Measurements from ENCODE around the gene RYR3.

Gene RYR3

DNA sequence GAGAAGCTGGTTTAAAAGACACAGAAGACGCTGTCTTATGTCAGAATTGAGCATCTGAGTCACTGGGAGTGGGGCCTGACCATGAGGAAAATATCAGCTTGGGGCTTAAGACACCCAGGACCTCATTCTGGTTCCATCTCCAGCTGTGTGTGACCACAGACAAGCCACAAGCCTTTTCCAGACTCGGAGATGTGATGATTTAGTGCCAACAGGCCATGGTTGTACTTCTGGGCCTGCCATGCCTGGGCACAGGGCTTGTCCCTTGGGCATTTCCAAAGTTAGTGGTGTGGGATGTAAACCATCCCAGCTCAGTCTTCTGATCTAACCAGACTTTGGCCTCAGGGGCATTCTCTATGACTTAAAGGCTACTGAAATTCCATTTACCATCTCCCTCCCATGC, 269.8 kb downstream of the RYR3 start:
- no peak overlapping the region for H3K27ac ChIP-seq (ENCODE audit: low read length)
- H3K4me2 ChIP-seq (ENCODE audit: low read length): no peak overlapping the region
- H3K9me3 ChIP-seq (ENCODE audit: insufficient read depth, low read length): no peaks in the 10 kb centered on the region
- H3K36me3 ChIP-seq (replicated peaks; ENCODE audit: low read depth, low read length): no peaks in the 10 kb centered on the region
- no peak for TF ChIP-seq EZH2phosphoT487 (IDR thresholded peaks at IDR 0.05; ENCODE audit: low read depth)
- TF ChIP-seq, protein P1, sequence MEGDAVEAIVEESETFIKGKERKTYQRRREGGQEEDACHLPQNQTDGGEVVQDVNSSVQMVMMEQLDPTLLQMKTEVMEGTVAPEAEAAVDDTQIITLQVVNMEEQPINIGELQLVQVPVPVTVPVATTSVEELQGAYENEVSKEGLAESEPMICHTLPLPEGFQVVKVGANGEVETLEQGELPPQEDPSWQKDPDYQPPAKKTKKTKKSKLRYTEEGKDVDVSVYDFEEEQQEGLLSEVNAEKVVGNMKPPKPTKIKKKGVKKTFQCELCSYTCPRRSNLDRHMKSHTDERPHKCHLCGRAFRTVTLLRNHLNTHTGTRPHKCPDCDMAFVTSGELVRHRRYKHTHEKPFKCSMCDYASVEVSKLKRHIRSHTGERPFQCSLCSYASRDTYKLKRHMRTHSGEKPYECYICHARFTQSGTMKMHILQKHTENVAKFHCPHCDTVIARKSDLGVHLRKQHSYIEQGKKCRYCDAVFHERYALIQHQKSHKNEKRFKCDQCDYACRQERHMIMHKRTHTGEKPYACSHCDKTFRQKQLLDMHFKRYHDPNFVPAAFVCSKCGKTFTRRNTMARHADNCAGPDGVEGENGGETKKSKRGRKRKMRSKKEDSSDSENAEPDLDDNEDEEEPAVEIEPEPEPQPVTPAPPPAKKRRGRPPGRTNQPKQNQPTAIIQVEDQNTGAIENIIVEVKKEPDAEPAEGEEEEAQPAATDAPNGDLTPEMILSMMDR (IDR thresholded peaks at IDR 0.05; ENCODE audit: low read depth, low read length): no peak
- no peak overlapping the region for H3K4me3 ChIP-seq (ENCODE audit: low read length)
- no peak overlapping the region for H3K9ac ChIP-seq (ENCODE audit: low read length)
- H3K27me3 ChIP-seq (ENCODE audit: low read depth, low read length): no peaks in the 10 kb centered on the region
- no peaks in the 10 kb centered on the region for H3K4me1 ChIP-seq (ENCODE audit: low read length)
- no peak overlapping the region for H2AFZ ChIP-seq (ENCODE audit: low read depth, low read length)
- H4K20me1 ChIP-seq (ENCODE audit: insufficient read depth, low read length): no peaks in the 10 kb centered on the region
- no peaks in the 10 kb centered on the region for H3K79me2 ChIP-seq (ENCODE audit: low read length)

DNA sequence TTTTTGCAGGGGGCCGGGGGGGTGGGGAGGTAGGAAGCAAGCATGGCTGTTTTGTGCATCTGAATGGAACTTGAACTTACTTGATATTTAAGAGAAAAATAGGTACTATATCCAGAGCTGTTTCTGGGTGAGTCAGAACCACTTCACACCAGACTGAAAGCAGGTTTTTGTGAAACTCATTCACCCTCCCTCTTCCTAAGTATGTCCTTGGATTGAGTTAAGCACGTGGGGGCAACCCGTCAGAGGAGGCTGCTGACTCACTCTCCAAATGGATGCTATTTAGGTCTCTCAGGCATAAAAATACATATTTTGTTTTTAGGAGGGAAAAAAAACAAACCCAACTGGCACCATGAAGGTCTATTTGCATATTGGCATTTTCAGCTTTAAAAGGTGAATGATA, 270.3 kb downstream of the RYR3 start:
- Histone ChIP-seq H3K79me2 (ENCODE audit: low read length) (no peaks in the 10 kb centered on the region), H3K27me3 (ENCODE audit: low read depth, low read length) (no peaks in the 10 kb centered on the region), H3K4me1 (ENCODE audit: low read length) (no peaks in the 10 kb centered on the region), H3K9ac (ENCODE audit: low read length) (no peak overlapping the region), H3K27ac (ENCODE audit: low read length) (no peak overlapping the region), H2AFZ (ENCODE audit: low read depth, low read length) (no peak overlapping the region), H3K4me2 (ENCODE audit: low read length) (no peak overlapping the region), H3K9me3 (ENCODE audit: insufficient read depth, low read length) (no peaks in the 10 kb centered on the region), H3K4me3 (ENCODE audit: low read length) (no peak overlapping the region), H4K20me1 (ENCODE audit: insufficient read depth, low read length) (no peaks in the 10 kb centered on the region), H3K36me3 (replicated peaks; ENCODE audit: low read depth, low read length) (no peaks in the 10 kb centered on the region)
- TF ChIP-seq, protein P1 (IDR thresholded peaks at IDR 0.05; ENCODE audit: low read depth, low read length): no peak
- TF ChIP-seq EZH2phosphoT487 (IDR thresholded peaks at IDR 0.05; ENCODE audit: low read depth): no peak

DNA sequence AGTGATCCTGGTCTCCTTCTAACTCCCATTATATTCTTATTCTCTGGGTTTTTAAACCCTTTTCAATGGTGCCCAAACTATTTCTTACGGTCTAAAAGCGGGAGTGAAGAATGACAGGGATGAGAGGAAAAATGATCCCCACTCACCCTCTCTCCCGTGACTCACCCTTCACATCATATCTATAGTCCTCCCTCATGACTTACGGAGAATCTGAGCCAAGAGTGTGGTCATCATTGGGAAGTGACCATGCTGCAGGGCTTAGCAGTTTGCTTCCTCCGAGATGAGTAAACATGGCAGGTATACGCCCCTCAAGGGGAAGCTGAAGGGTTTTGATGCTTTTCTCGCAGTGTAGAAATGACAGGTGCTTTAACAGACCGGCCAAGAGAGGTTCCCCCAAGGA, 274.0 kb downstream of the RYR3 start:
- no peaks in the 10 kb centered on the region for H3K79me2 ChIP-seq (ENCODE audit: low read length)
- H3K36me3 ChIP-seq (replicated peaks; ENCODE audit: low read depth, low read length): no peaks in the 10 kb centered on the region
- H3K4me1 ChIP-seq (ENCODE audit: low read length): no peaks in the 10 kb centered on the region
- TF ChIP-seq, protein P1 (IDR thresholded peaks at IDR 0.05; ENCODE audit: low read depth, low read length): no peak
- no peak for TF ChIP-seq EZH2phosphoT487 (IDR thresholded peaks at IDR 0.05; ENCODE audit: low read depth)
- no peak overlapping the region for H3K4me3 ChIP-seq (ENCODE audit: low read length)
- no peak overlapping the region for H2AFZ ChIP-seq (ENCODE audit: low read depth, low read length)
- no peak overlapping the region for H3K27ac ChIP-seq (ENCODE audit: low read length)
- H3K9me3 ChIP-seq (ENCODE audit: insufficient read depth, low read length): no peaks in the 10 kb centered on the region
- H3K27me3 ChIP-seq (ENCODE audit: low read depth, low read length): no peaks in the 10 kb centered on the region
- H3K9ac ChIP-seq (ENCODE audit: low read length): no peak overlapping the region
- no peak overlapping the region for H3K4me2 ChIP-seq (ENCODE audit: low read length)
- no peaks in the 10 kb centered on the region for H4K20me1 ChIP-seq (ENCODE audit: insufficient read depth, low read length)

GRCh38 chr15:33586786-33587697, 276.3 kb downstream of the RYR3 start:
- no peak for TF ChIP-seq EZH2phosphoT487 (IDR thresholded peaks at IDR 0.05; ENCODE audit: low read depth)
- TF ChIP-seq, protein P1 (IDR thresholded peaks at IDR 0.05; ENCODE audit: low read depth, low read length): no peak
- no peak overlapping the region for H3K4me3 ChIP-seq (ENCODE audit: low read length)
- H3K27ac ChIP-seq (ENCODE audit: low read length): no peak overlapping the region
- no peak overlapping the region for H3K4me2 ChIP-seq (ENCODE audit: low read length)
- no peaks in the 10 kb centered on the region for H3K36me3 ChIP-seq (replicated peaks; ENCODE audit: low read depth, low read length)
- H3K9me3 ChIP-seq (ENCODE audit: insufficient read depth, low read length): no peaks in the 10 kb centered on the region
- no peak overlapping the region for H3K9ac ChIP-seq (ENCODE audit: low read length)
- H4K20me1 ChIP-seq (ENCODE audit: insufficient read depth, low read length): no peaks in the 10 kb centered on the region
- no peaks in the 10 kb centered on the region for H3K4me1 ChIP-seq (ENCODE audit: low read length)
- no peaks in the 10 kb centered on the region for H3K79me2 ChIP-seq (ENCODE audit: low read length)
- no peak overlapping the region for H2AFZ ChIP-seq (ENCODE audit: low read depth, low read length)
- no peaks in the 10 kb centered on the region for H3K27me3 ChIP-seq (ENCODE audit: low read depth, low read length)

Measured in OCI-LY3 (cell line).